Measurements from ENCODE around the gene LARP7. TPM values are rescaled to one million over a fixed set of nuclear protein-coding genes. Genes with fewer than 3 reads are reported as not detected.
A peak's percentile ranks its signal among the peaks of the same experiment; 100 is the strongest.
"Not testable (repeated sequence)": the region's sequence is repeated elsewhere in the genome, so short reads cannot be mapped to it uniquely, and the experiment has no call there.

LARP7 gene
- total RNA-seq, 1 donor from 2014 or later: 59.2 TPM

GRCh38 chr4:112705891-112706839 is 69.2 kb downstream of the LARP7 start:
- intact Hi-C loops (cut with DNase I); DNase-seq: not testable (repeated sequence)
- peak; percentile 81 for ATAC-seq (ENCODE audit: poor library complexity)

- no peak for DNase-seq
- peak; percentile 17 for ATAC-seq (ENCODE audit: poor library complexity)
- intact Hi-C loops (cut with DNase I): no loop called here
Measured at GRCh38 chr4:112706840-112707207, 69.9 kb downstream of the LARP7 start.

Small RNAs within 50 kb of the gene (microRNA-seq; reads per million reads assigned to microRNA genes)
- 1,034 reads per million, percentile 83 among the genes with 10 or more reads in this experiment for gene MIR302A
- 887 reads per million, percentile 81 among the genes with 10 or more reads in this experiment for gene MIR302B
- gene MIR302C: 167 reads per million, percentile 59 among the genes with 10 or more reads in this experiment
- 593 reads per million, percentile 78 among the genes with 10 or more reads in this experiment for gene MIR302D
- gene MIR367: 1.3 reads per million

Other genes starting within 250 kb of the LARP7 start
- gene NEUROG2, start 121.0 kb upstream of the LARP7 start, total RNA-seq: not detected
- 1.7 TPM for gene ZGRF1, start 234 bp upstream of the LARP7 start, total RNA-seq